Urinary bladder (tissue), 4 donors: ENCODE results near the gene NCOA3. TPM values are rescaled to one million over a fixed set of nuclear protein-coding genes. Genes with fewer than 3 reads are reported as not detected.
"Not testable (repeated sequence)": the region's sequence is repeated elsewhere in the genome, so short reads cannot be mapped to it uniquely, and the experiment has no call there.

Source experiments
- DNase-seq: peaks from one replicate; pipeline ENCODE4 v3.0.0-alpha.2; 2015; ENCODE audit errors: extremely low spot score
- H3K27ac ChIP-seq: one replicate; pipeline ENCODE4 v1.5.1; 2013; ENCODE audit warnings: low read depth, mild to moderate bottlenecking, moderate library complexity
- H3K36me3 ChIP-seq: one replicate; pipeline ENCODE4 v1.6.1; 2013; ENCODE audit warnings: mild to moderate bottlenecking, moderate library complexity; ENCODE audit not compliant: insufficient read depth
- H3K4me1 ChIP-seq: one replicate; pipeline ENCODE4 v1.6.1; 2013; ENCODE audit warnings: mild to moderate bottlenecking, moderate library complexity; ENCODE audit not compliant: insufficient read depth
- H3K4me3 ChIP-seq: one replicate; pipeline ENCODE4 v1.5.1; 2013; ENCODE audit warnings: low read depth, low read length
- WGBS: extraction: QIAGEN DNeasy Blood & Tissue Kit; methylation state at CpG from one replicate; pipeline ENCODE4 v1.1.7; 2013; 5-methylcytosine and 5-hydroxymethylcytosine counted together
- polyA plus RNA-seq: library from polyadenylated mRNA; stranded (reverse); fragments of 200-250 nt; gene quantifications from one replicate; pipeline ENCODE4 v1.2.3, GENCODE V29; 2013
- total RNA-seq: library from RNA; depleted of rRNA; stranded (reverse); fragments of >200 nt; gene quantifications from one replicate; pipeline ENCODE4 v1.2.3, GENCODE V29; 2014
- donor health status: healthy with polysubstance abuse.
- donor health status: healthy.

The NCOA3 gene
- total and polyA plus RNA-seq, 2 donors: 13.7 to 54.5 TPM

GRCh38 chr20:47544852-47545251, 43.2 kb downstream of the NCOA3 start:
- H3K36me3 ChIP-seq: no peaks in the 10 kb centered on the region
- no peaks in the 10 kb centered on the region for H3K4me1 ChIP-seq
- no peak overlapping the region for H3K27ac ChIP-seq
- DNase-seq: no peak
- no peak overlapping the region for H3K4me3 ChIP-seq
- 56% methylated on average over 2 of the region's 2 CpGs for WGBS

GRCh38 chr20:47545499-47545898, 43.8 kb downstream of the NCOA3 start:
- Histone ChIP-seq H3K4me1 (no peaks in the 10 kb centered on the region), H3K4me3 (no peak overlapping the region), H3K36me3 (no peaks in the 10 kb centered on the region), H3K27ac (no peak overlapping the region)
- DNase-seq: no peak
- 98% methylated on average over 4 of the region's 4 CpGs for WGBS

- H3K36me3 ChIP-seq: no peaks in the 10 kb centered on the region
- no peak for DNase-seq
- 52% methylated on average over 13 of the region's 13 CpGs for WGBS
- H3K4me1 ChIP-seq: no peaks in the 10 kb centered on the region
- no peak overlapping the region for H3K27ac ChIP-seq
- no peak overlapping the region for H3K4me3 ChIP-seq
These were observed 44.7 kb downstream of the NCOA3 start for GRCh38 chr20:47546184-47547033.

GRCh38 chr20:47547034-47547387, 45.3 kb downstream of the NCOA3 start:
- WGBS: 93% methylated on average over 5 of the region's 5 CpGs
- Histone ChIP-seq H3K4me3 (no peak overlapping the region), H3K4me1 (no peaks in the 10 kb centered on the region), H3K36me3 (no peaks in the 10 kb centered on the region), H3K27ac (no peak overlapping the region)
- no peak for DNase-seq

- no peak overlapping the region for H3K27ac ChIP-seq
- H3K4me1 ChIP-seq: no peaks in the 10 kb centered on the region
- H3K4me3 ChIP-seq: no peak overlapping the region
- no peak for DNase-seq
- WGBS: 90% methylated on average over 3 of the region's 3 CpGs
- no peaks in the 10 kb centered on the region for H3K36me3 ChIP-seq
These were observed 48.0 kb downstream of the NCOA3 start for GRCh38 chr20:47549671-47550070.

GRCh38 chr20:47551222-47551621, 49.5 kb downstream of the NCOA3 start:
- no peak overlapping the region for H3K27ac ChIP-seq
- 68% methylated on average over 5 of the region's 5 CpGs for WGBS

GRCh38 chr20:47551841-47552240, 50.2 kb downstream of the NCOA3 start:
- H3K36me3 ChIP-seq: no peaks in the 10 kb centered on the region
- H3K4me1 ChIP-seq: no peaks in the 10 kb centered on the region
- H3K27ac ChIP-seq: no peak overlapping the region
- no peak overlapping the region for H3K4me3 ChIP-seq
- no peak for DNase-seq

More at GRCh38 chr20:47551222-47551621, 49.5 kb downstream of the NCOA3 start:
- no peak overlapping the region for H3K4me3 ChIP-seq
- H3K36me3 ChIP-seq: no peaks in the 10 kb centered on the region
- no peak for DNase-seq
- no peaks in the 10 kb centered on the region for H3K4me1 ChIP-seq

- peaks cover 1% of the 10 kb centered on the region for H3K4me1 ChIP-seq
- no peak overlapping the region for H3K27ac ChIP-seq
- no peak for DNase-seq
- 95% methylated on average over 9 of the region's 9 CpGs for WGBS
- H3K4me3 ChIP-seq: no peak overlapping the region
- no peaks in the 10 kb centered on the region for H3K36me3 ChIP-seq
These were observed 51.3 kb downstream of the NCOA3 start for GRCh38 chr20:47552996-47553395.

- WGBS: 100% methylated on average over 4 of the region's 8 CpGs
- DNase-seq: not testable (repeated sequence)
These were observed 52.0 kb downstream of the NCOA3 start for GRCh38 chr20:47553594-47554235.

GRCh38 chr20:47554283-47554682, 52.6 kb downstream of the NCOA3 start:
- not testable (repeated sequence) for H3K4me3 ChIP-seq, DNase-seq, H3K36me3 ChIP-seq, H3K27ac ChIP-seq, H3K4me1 ChIP-seq

More at GRCh38 chr20:47553594-47554235, 52.0 kb downstream of the NCOA3 start:
- H3K4me3 ChIP-seq, H3K36me3 ChIP-seq, H3K27ac ChIP-seq, H3K4me1 ChIP-seq: not testable (repeated sequence)

- DNase-seq: no peak
- H3K27ac ChIP-seq: no peak overlapping the region
- H3K36me3 ChIP-seq: no peaks in the 10 kb centered on the region
- H3K4me3 ChIP-seq: no peak overlapping the region
- 68% methylated on average over 2 of the region's 2 CpGs for WGBS
- H3K4me1 ChIP-seq: peaks cover 1% of the 10 kb centered on the region
These were observed 55.5 kb downstream of the NCOA3 start for GRCh38 chr20:47557218-47557617.

GRCh38 chr20:47557791-47558190, 56.1 kb downstream of the NCOA3 start:
- no peak for DNase-seq
- 84% methylated on average over 7 of the region's 7 CpGs for WGBS
- H3K4me3 ChIP-seq: no peak overlapping the region
- peaks cover 1% of the 10 kb centered on the region for H3K4me1 ChIP-seq
- H3K36me3 ChIP-seq: no peaks in the 10 kb centered on the region
- H3K27ac ChIP-seq: no peak overlapping the region

GRCh38 chr20:47558295-47559066, 56.8 kb downstream of the NCOA3 start:
- DNase-seq: no peak

GRCh38 chr20:47559141-47559540, 57.5 kb downstream of the NCOA3 start:
- peaks cover 1% of the 10 kb centered on the region for H3K4me1 ChIP-seq
- peak overlapping the region; percentile 23 for H3K27ac ChIP-seq
- no peak overlapping the region for H3K4me3 ChIP-seq
- no peaks in the 10 kb centered on the region for H3K36me3 ChIP-seq
- no peak for DNase-seq

More at GRCh38 chr20:47558295-47559066, 56.8 kb downstream of the NCOA3 start:
- Histone ChIP-seq H3K27ac (peak overlapping the region; percentile 23), H3K36me3 (no peaks in the 10 kb centered on the region), H3K4me1 (peaks cover 1% of the 10 kb centered on the region), H3K4me3 (no peak overlapping the region)
- 69% methylated on average over 10 of the region's 10 CpGs for WGBS
